Middle frontal gyrus (tissue), 1 donor: ENCODE data around the gene MDH2.
"Not testable (repeated sequence)": the region's sequence is repeated elsewhere in the genome, so short reads cannot be mapped to it uniquely, and the experiment has no call there.

Experiments
- DNase-seq: peaks from one replicate; pipeline ENCODE4 v3.0.0-alpha.2; 2015; ENCODE audit warnings: low spot score; ENCODE audit errors: extremely low spot score

Gene MDH2

GRCh38 chr7:76071316-76072242 is 23.7 kb downstream of the MDH2 start:
- DNase-seq, result no peak

- DNase-seq, result no peak
Measured at GRCh38 chr7:76072243-76073148, 24.6 kb downstream of the MDH2 start.

GRCh38 chr7:76073335-76073990 is 25.6 kb downstream of the MDH2 start:
- DNase-seq, result no peak

GRCh38 chr7:76074306-76074971 is 26.5 kb downstream of the MDH2 start:
- no peak for DNase-seq

- DNase-seq, result no peak
Measured at GRCh38 chr7:76074972-76075370, 27.1 kb downstream of the MDH2 start.

- DNase-seq, result no peak
Measured at GRCh38 chr7:76076995-76077394, 29.1 kb downstream of the MDH2 start.

GRCh38 chr7:76077435-76077834 is 29.5 kb downstream of the MDH2 start:
- no peak for DNase-seq

GRCh38 chr7:76080204-76080603 is 32.3 kb downstream of the MDH2 start:
- no peak for DNase-seq

- not testable (repeated sequence) for DNase-seq
Measured at GRCh38 chr7:76084115-76084514, 36.2 kb downstream of the MDH2 start.

GRCh38 chr7:76086070-76086469 is 38.2 kb downstream of the MDH2 start:
- no peak for DNase-seq

GRCh38 chr7:76087362-76087791 is 39.5 kb downstream of the MDH2 start:
- not testable (repeated sequence) for DNase-seq

- no peak for DNase-seq
Measured at GRCh38 chr7:76089865-76090475, 42.1 kb downstream of the MDH2 start.

- DNase-seq, result no peak
Measured at GRCh38 chr7:76091506-76091905, 43.6 kb downstream of the MDH2 start.

GRCh38 chr7:76093531-76093930 is 45.6 kb downstream of the MDH2 start:
- DNase-seq, result not testable (repeated sequence)

- DNase-seq, result not testable (repeated sequence)
Measured at GRCh38 chr7:76094326-76094725, 46.4 kb downstream of the MDH2 start.

GRCh38 chr7:76095908-76096307 is 48.0 kb downstream of the MDH2 start:
- DNase-seq, result no peak

GRCh38 chr7:76101693-76102437 is 54.0 kb downstream of the MDH2 start:
- DNase-seq, result not testable (repeated sequence)

- DNase-seq, result not testable (repeated sequence)
Measured at GRCh38 chr7:76103788-76104187, 55.9 kb downstream of the MDH2 start.

- DNase-seq, result not testable (repeated sequence)
Measured at GRCh38 chr7:76106130-76106529, 58.2 kb downstream of the MDH2 start.

GRCh38 chr7:76106893-76107292 is 59.0 kb downstream of the MDH2 start:
- no peak for DNase-seq
